ENCODE measurements around the gene STK32B. TPM values are rescaled to one million over a fixed set of nuclear protein-coding genes. Genes with fewer than 3 reads are reported as not detected.
"Not testable (repeated sequence)": the region's sequence is repeated elsewhere in the genome, so short reads cannot be mapped to it uniquely, and the experiment has no call there.

STK32B gene
- total and polyA plus RNA-seq, 7 donors, result 0.14 to 0.73 (median 0.52) TPM

GRCh38 chr4:5165420-5166369 is 114.4 kb downstream of the STK32B start:
- Histone ChIP-seq H3K4me1 (no peaks in the 10 kb centered on the region), H3K9me3 (no peaks in the 10 kb centered on the region), H3K27ac (no peak overlapping the region), H3K36me3 (ENCODE audit: insufficient read depth in 1 of 2, low read depth in 1 of 2) (no peaks in the 10 kb centered on the region), H3K4me3 (no peak overlapping the region), H3K27me3 (ENCODE audit: insufficient read depth in 3 of 3, low read length in 2 of 3) (no peaks in the 10 kb centered on the region)
- no peak for DNase-seq
- intact Hi-C loops (cut with DNase I), result loop anchor here in 1 of 2 donors (1.0 kb wide), 1 partner anchor 14 kb away; no protein-coding TSS in a partner anchor
- TF ChIP-seq CTCF (IDR thresholded peaks at IDR 0.05), result no peak
- 34 to 56% (median 37%) methylated on average over 29 of the region's 29 CpGs for WGBS, 3 donors
- ATAC-seq, result no peak

- 85 to 89% (median 88%) methylated on average over 4 of the region's 4 CpGs for WGBS, 3 donors
- Histone ChIP-seq H3K27me3 (ENCODE audit: insufficient read depth in 3 of 3, low read length in 2 of 3) (no peaks in the 10 kb centered on the region), H3K9me3 (no peaks in the 10 kb centered on the region), H3K4me1 (no peaks in the 10 kb centered on the region), H3K27ac (no peak overlapping the region), H3K4me3 (no peak overlapping the region), H3K36me3 (ENCODE audit: insufficient read depth in 1 of 2, low read depth in 1 of 2) (no peaks in the 10 kb centered on the region)
- TF ChIP-seq CTCF (IDR thresholded peaks at IDR 0.05), result no peak
- intact Hi-C loops (cut with DNase I), result no loop called here
- no peak for ATAC-seq
- no peak for DNase-seq
Measured at GRCh38 chr4:5166377-5166776, 115.1 kb downstream of the STK32B start.

- H3K27me3 ChIP-seq (ENCODE audit: insufficient read depth in 3 of 3, low read length in 2 of 3), result no peaks in the 10 kb centered on the region
- H3K4me3 ChIP-seq, result no peak overlapping the region
- H3K27ac ChIP-seq, result no peak overlapping the region
- no peak for TF ChIP-seq CTCF (IDR thresholded peaks at IDR 0.05)
- no peaks in the 10 kb centered on the region for H3K9me3 ChIP-seq
- 88 to 90% (median 88%) methylated on average over 5 of the region's 5 CpGs for WGBS, 3 donors
- intact Hi-C loops (cut with DNase I), result no loop called here
- ATAC-seq (no peak), DNase-seq (no peak)
- no peaks in the 10 kb centered on the region for H3K4me1 ChIP-seq
- no peaks in the 10 kb centered on the region for H3K36me3 ChIP-seq (ENCODE audit: insufficient read depth in 1 of 2, low read depth in 1 of 2)
Measured at GRCh38 chr4:5168891-5169290, 117.6 kb downstream of the STK32B start.

GRCh38 chr4:5175836-5176235 is 124.6 kb downstream of the STK32B start:
- H3K4me3 ChIP-seq; ATAC-seq; H3K9me3 ChIP-seq; intact Hi-C loops (cut with DNase I); H3K36me3 ChIP-seq (ENCODE audit: insufficient read depth in 1 of 2, low read depth in 1 of 2); H3K27me3 ChIP-seq (ENCODE audit: insufficient read depth in 3 of 3, low read length in 2 of 3); DNase-seq; H3K4me1 ChIP-seq; H3K27ac ChIP-seq: not testable (repeated sequence)
- 90 to 95% (median 95%) methylated on average over 11 of the region's 11 CpGs for WGBS, 3 donors

GRCh38 chr4:5184606-5185005 is 133.3 kb downstream of the STK32B start:
- no peak for ATAC-seq
- 73 to 84% (median 73%) methylated on average over 6 of the region's 6 CpGs for WGBS, 3 donors
- no peak for TF ChIP-seq CTCF (IDR thresholded peaks at IDR 0.05)

More at GRCh38 chr4:5184606-5185005, 133.3 kb downstream of the STK32B start:
- no peaks in the 10 kb centered on the region for H3K36me3 ChIP-seq (ENCODE audit: insufficient read depth in 1 of 2, low read depth in 1 of 2)
- H3K4me1 ChIP-seq, result no peaks in the 10 kb centered on the region
- no peaks in the 10 kb centered on the region for H3K27me3 ChIP-seq (ENCODE audit: insufficient read depth in 3 of 3, low read length in 2 of 3)
- no peak for DNase-seq
- H3K4me3 ChIP-seq, result no peak overlapping the region
- no peak overlapping the region for H3K27ac ChIP-seq
- no peaks in the 10 kb centered on the region for H3K9me3 ChIP-seq
- intact Hi-C loops (cut with DNase I), result no loop called here

All from psoas muscle (tissue), 8 donors.